HG02759 (cell line): ENCODE data around the gene SVOP.
"Not testable (repeated sequence)": the region's sequence is repeated elsewhere in the genome, so short reads cannot be mapped to it uniquely, and the experiment has no call there.

Experiments
- ATAC-seq: cut with Tn5 transposase; IDR thresholded peaks from one replicate; pipeline ENCODE4 v1.9.1; 2021; ENCODE audit warnings: mild to moderate bottlenecking, moderate library complexity; ENCODE audit not compliant: unreplicated experiment

Gene SVOP

GRCh38 chr12:109020796-109021380, at the start of gene SVOP:
Gene SVOP (minus strand): TSS chr12:109021068. CDS start chr12:109020868, 200 bp downstream.
- no peak for ATAC-seq

GRCh38 chr12:109069307-109070271, 48.7 kb upstream of the SVOP start:
- no peak for ATAC-seq

GRCh38 chr12:109065853-109066193, 45.0 kb upstream of the SVOP start:
- no peak for ATAC-seq

- ATAC-seq, result no peak
These were observed 44.4 kb upstream of the SVOP start for GRCh38 chr12:109065154-109065852.

GRCh38 chr12:109064143-109064542, 43.3 kb upstream of the SVOP start:
- ATAC-seq, result no peak

GRCh38 chr12:109058773-109059172, 37.9 kb upstream of the SVOP start:
- ATAC-seq, result no peak

GRCh38 chr12:109057376-109057775, 36.5 kb upstream of the SVOP start:
- ATAC-seq, result no peak

- no peak for ATAC-seq
These were observed 36.0 kb upstream of the SVOP start for GRCh38 chr12:109056891-109057290.

GRCh38 chr12:109054520-109054919, 33.7 kb upstream of the SVOP start:
- no peak for ATAC-seq

- not testable (repeated sequence) for ATAC-seq
These were observed 33.3 kb upstream of the SVOP start for GRCh38 chr12:109054124-109054513.

- peak; percentile 44 for ATAC-seq
These were observed 32.7 kb upstream of the SVOP start for GRCh38 chr12:109053382-109054123.

GRCh38 chr12:109052414-109053323, 31.8 kb upstream of the SVOP start, which contains the start of gene USP30:
Gene USP30 (plus strand): TSS chr12:109052576. CDS start chr12:109052679, 103 bp downstream.
- ATAC-seq, result peak; percentile 78

GRCh38 chr12:109052097-109052413, 31.2 kb upstream of the SVOP start:
- no peak for ATAC-seq

- not testable (repeated sequence) for ATAC-seq
These were observed 28.9 kb upstream of the SVOP start for GRCh38 chr12:109049794-109050193.

- ATAC-seq, result not testable (repeated sequence)
These were observed 27.8 kb upstream of the SVOP start for GRCh38 chr12:109048706-109049105.

GRCh38 chr12:109047081-109047805, 26.4 kb upstream of the SVOP start:
- ATAC-seq, result no peak

- no peak for ATAC-seq
These were observed 23.4 kb upstream of the SVOP start for GRCh38 chr12:109044241-109044640.

GRCh38 chr12:109036975-109037374, 16.1 kb upstream of the SVOP start:
- ATAC-seq, result no peak
